MM.1S (cell line): ENCODE results near the gene GUCD1.

Experiments
- EZH2 ChIP-seq: fragments of 300-600 bp; sonication (generic); optimal IDR thresholded peaks from 2 replicates; pipeline ENCODE3; 2017; ENCODE audit warnings: low read depth, mild to moderate bottlenecking, antibody characterized with exemption, low read length, mixed read lengths
- EZH2phosphoT487 ChIP-seq: fragments of 300-600 bp; sonication (generic); IDR thresholded peaks from 2 replicates; pipeline ENCODE4 v1.6.1; 2018; ENCODE audit warnings: antibody characterized with exemption, low read length
- TF ChIP-seq, protein P1 (sequence below): fragments of 300-600 bp; sonication (generic); IDR thresholded peaks from 2 replicates; pipeline ENCODE4 v1.5.1; 2016; ENCODE audit warnings: antibody characterized with exemption, low read length, mixed read lengths

DNA sequence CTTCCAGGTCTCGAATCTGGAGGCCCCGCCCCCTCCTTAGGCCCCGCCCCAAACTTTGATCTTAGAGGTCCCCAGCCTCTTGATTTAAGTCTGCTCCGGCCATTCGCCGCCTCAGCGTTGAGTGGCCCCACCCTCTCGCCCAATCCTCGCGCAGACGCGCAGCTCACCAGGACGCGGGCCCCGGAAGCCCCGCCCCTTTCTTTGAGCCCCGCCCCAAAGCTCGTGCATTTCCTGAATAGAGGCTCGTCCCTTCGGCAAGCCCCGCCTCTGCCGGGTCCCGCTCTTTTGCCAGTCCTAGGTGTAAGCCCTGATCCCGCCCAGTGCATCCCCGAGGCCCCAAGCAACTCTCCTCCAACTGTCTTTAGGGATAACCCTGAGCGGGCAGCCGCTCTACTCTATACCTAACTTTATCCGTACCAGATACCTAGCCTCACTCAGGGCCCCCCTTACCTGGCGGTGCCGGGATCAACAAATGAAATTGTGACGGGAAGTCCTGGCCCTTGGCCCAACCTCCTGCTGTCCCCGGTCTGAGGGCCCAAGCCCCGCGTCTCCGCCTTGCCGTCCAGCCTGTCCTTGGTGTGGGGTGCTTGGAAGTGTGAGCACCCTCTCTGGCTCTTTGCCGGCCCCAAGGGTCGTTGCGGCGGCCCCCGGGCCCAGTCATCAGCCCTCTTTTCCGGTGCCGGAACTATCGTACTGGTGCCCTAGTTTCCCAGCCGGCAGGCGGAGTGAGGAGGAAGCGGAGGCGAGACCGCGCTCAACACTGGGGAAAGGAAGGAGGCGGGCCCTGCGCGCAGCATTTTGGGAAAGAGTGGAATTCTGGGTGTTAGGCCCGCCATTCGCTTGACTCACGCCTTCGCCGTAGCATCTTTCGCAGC is 464 bp upstream of the GUCD1 start, which contains the start of gene SNRPD3:
- TF ChIP-seq EZH2 (no peak), EZH2phosphoT487 (no peak)
- TF ChIP-seq, protein P1, sequence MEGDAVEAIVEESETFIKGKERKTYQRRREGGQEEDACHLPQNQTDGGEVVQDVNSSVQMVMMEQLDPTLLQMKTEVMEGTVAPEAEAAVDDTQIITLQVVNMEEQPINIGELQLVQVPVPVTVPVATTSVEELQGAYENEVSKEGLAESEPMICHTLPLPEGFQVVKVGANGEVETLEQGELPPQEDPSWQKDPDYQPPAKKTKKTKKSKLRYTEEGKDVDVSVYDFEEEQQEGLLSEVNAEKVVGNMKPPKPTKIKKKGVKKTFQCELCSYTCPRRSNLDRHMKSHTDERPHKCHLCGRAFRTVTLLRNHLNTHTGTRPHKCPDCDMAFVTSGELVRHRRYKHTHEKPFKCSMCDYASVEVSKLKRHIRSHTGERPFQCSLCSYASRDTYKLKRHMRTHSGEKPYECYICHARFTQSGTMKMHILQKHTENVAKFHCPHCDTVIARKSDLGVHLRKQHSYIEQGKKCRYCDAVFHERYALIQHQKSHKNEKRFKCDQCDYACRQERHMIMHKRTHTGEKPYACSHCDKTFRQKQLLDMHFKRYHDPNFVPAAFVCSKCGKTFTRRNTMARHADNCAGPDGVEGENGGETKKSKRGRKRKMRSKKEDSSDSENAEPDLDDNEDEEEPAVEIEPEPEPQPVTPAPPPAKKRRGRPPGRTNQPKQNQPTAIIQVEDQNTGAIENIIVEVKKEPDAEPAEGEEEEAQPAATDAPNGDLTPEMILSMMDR: no peak
